Adrenal gland (tissue), 5 donors: ENCODE measurements around the gene TEDDM1.

Experiments used
- CTCF ChIP-seq, 6 experiments: fragments of 450-650 bp in 4 of 6; fragments of 200-600 bp in 2 of 6; sonication (generic) in 1 of 6; IDR thresholded peaks; 1 replicate in 5 of 6; 2 replicates in 1 of 6; pipeline versions ENCODE4 v1.5.1 to v1.8.0; 2016 to 2021; ENCODE audit warnings: antibody characterized with exemption in 6 of 6, mild to moderate bottlenecking in 2 of 6, moderate library complexity in 1 of 6
- POLR2A ChIP-seq, 2 donors: fragments of 450-650 bp; IDR thresholded peaks; one replicate each; pipeline ENCODE4 v1.6.1; 2017; ENCODE audit warnings: antibody characterized with exemption in 2 of 2, mild to moderate bottlenecking in 2 of 2, moderate library complexity in 1 of 2
- donor health status: DM: no; HTN: no; CAD: no.

- TF ChIP-seq POLR2A (IDR thresholded peaks at IDR 0.05), result no peak
- no peak for TF ChIP-seq CTCF (IDR thresholded peaks at IDR 0.05)
These were observed 40.8 kb downstream of the TEDDM1 start for GRCh38 chr1:182359645-182360044.
